Endothelial cell of umbilical vein (primary cell): Measurements from ENCODE around the gene NME7. TPM values are rescaled to one million over a fixed set of nuclear protein-coding genes. Genes with fewer than 3 reads are reported as not detected.

Source experiments
- BruUV-seq: library from RNA; stranded (reverse); fragments of 400-500 nt; replicated peaks from 2 replicates; lab custom pipeline; 2021; lab: Mats Ljungman, UMichigan
- CTCF ChIA-PET: fragments of 300-600, 350-600 bp; sonication (Branson Sonifier 250); formaldehyde crosslinking; loops from one replicate; lab custom pipeline; 2021; ENCODE audit warnings: antibody characterized with exemption, inconsistent platforms; lab: Charles Lee
- POLR2A ChIA-PET: fragments of 300-600, 350-600 bp; sonication (Branson Sonifier 250); formaldehyde crosslinking; loops from one replicate; lab custom pipeline; 2021; ENCODE audit warnings: antibody characterized with exemption, inconsistent platforms; lab: Charles Lee
- DNase-seq: peaks from one replicate; pipeline ENCODE4 v3.0.0-alpha.2; 2011; ENCODE audit warnings: low read depth, low spot score
- FAIRE-seq: peaks from 2 replicates; lab custom pipeline; 2011; peaks lifted over from hg19 to GRCh38; lab: Jason Lieb, UNC
- H2AFZ ChIP-seq: 2 replicates; pipeline ENCODE4 v1.6.0; 2012; ENCODE audit warnings: low read depth, low read length, control low read depth, inconsistent platforms
- H3K27ac ChIP-seq: 2 replicates; pipeline ENCODE4 v1.5.1; 2011; ENCODE audit warnings: low read depth, mild to moderate bottlenecking, control low read depth, low read length, moderate library complexity; ENCODE audit not compliant: insufficient read depth
- H3K27me3 ChIP-seq, 2 experiments: 2 replicates each; pipeline versions ENCODE4 v1.6.0 to v1.6.1; 2011; ENCODE audit warnings: low read length in 2 of 2, mixed read lengths in 1 of 2; ENCODE audit not compliant: control insufficient read depth in 2 of 2, insufficient read depth in 2 of 2
- H3K36me3 ChIP-seq, 2 experiments: 2 replicates in 1 of 2; 3 replicates in 1 of 2; pipeline ENCODE4 v1.5.1; 2011; ENCODE audit warnings: low read length in 2 of 2, mild to moderate bottlenecking in 1 of 2, moderate library complexity in 1 of 2; ENCODE audit not compliant: control insufficient read depth in 2 of 2, insufficient read depth in 2 of 2; ENCODE audit errors: extremely low read depth in 1 of 2
- H3K4me1 ChIP-seq: 3 replicates; pipeline ENCODE4 v1.5.1; 2011; ENCODE audit warnings: mild to moderate bottlenecking, low read length; ENCODE audit not compliant: control insufficient read depth, insufficient read depth; ENCODE audit errors: extremely low read depth
- H3K4me2 ChIP-seq: 2 replicates; pipeline ENCODE4 v1.6.1; 2011; ENCODE audit warnings: low read length, control low read depth, mixed read lengths; ENCODE audit not compliant: insufficient read depth
- H3K4me3 ChIP-seq, 3 experiments: fragments of 200-600 bp in 1 of 3; sonication (generic), shearing (Covaris generic) in 1 of 3; replicated peaks in 1 of 3; 2 replicates each; pipeline ENCODE4 v1.5.1; 2011 to 2016; ENCODE audit warnings: control low read depth in 3 of 3, low read length in 3 of 3, mild to moderate bottlenecking in 2 of 3, inconsistent platforms in 1 of 3, low read depth in 1 of 3, moderate library complexity in 1 of 3; ENCODE audit not compliant: insufficient read depth in 1 of 3
- H3K79me2 ChIP-seq: 2 replicates; pipeline ENCODE4 v1.6.0; 2012; ENCODE audit warnings: low read length, inconsistent platforms; ENCODE audit not compliant: control insufficient read depth, insufficient read depth
- H3K9ac ChIP-seq: replicated peaks from 2 replicates; pipeline ENCODE3; 2011; ENCODE audit warnings: low read length, control low read depth; ENCODE audit not compliant: insufficient read depth; ENCODE audit errors: extremely low read depth
- H3K9me1 ChIP-seq: replicated peaks from 3 replicates; pipeline ENCODE4 v1.6.0; 2011; ENCODE audit warnings: mild to moderate bottlenecking, low read length; ENCODE audit not compliant: control insufficient read depth, insufficient read depth; ENCODE audit errors: extremely low read depth
- H3K9me3 ChIP-seq: replicated peaks from 2 replicates; pipeline ENCODE4 v1.5.1; 2012; ENCODE audit warnings: low read length, inconsistent platforms; ENCODE audit not compliant: control insufficient read depth, insufficient read depth
- H4K20me1 ChIP-seq: replicated peaks from 2 replicates; pipeline ENCODE3; 2011; ENCODE audit warnings: mild to moderate bottlenecking, low read length; ENCODE audit not compliant: control insufficient read depth, insufficient read depth; ENCODE audit errors: extremely low read depth
- EZH2 ChIP-seq: IDR thresholded peaks from 2 replicates; pipeline ENCODE4 v1.6.1; 2012; ENCODE audit warnings: borderline replicate concordance, low read depth, mild to moderate bottlenecking, moderate library complexity, low read length, inconsistent platforms; ENCODE audit not compliant: severe bottlenecking
- FOS ChIP-seq: IDR thresholded peaks from 2 replicates; pipeline ENCODE4 v1.6.1; 2011; ENCODE audit warnings: mild to moderate bottlenecking, low read length, moderate library complexity, borderline replicate concordance; ENCODE audit not compliant: insufficient read depth
- GATA2 ChIP-seq: IDR thresholded peaks from 2 replicates; pipeline ENCODE4 v1.7.0; 2011; ENCODE audit warnings: low read depth, mild to moderate bottlenecking, moderate library complexity, mixed read lengths, low read length; ENCODE audit not compliant: insufficient read length, insufficient read depth
- POLR2A ChIP-seq: IDR thresholded peaks from 2 replicates; pipeline ENCODE4 v1.6.1; 2012; ENCODE audit warnings: low read depth, mild to moderate bottlenecking, control low read depth, low read length
- POLR2AphosphoS5 ChIP-seq: IDR thresholded peaks from 2 replicates; pipeline ENCODE4 v1.6.1; 2012; ENCODE audit warnings: low read depth, mild to moderate bottlenecking, control low read depth, low read length, moderate library complexity; ENCODE audit not compliant: insufficient read depth
- dilution Hi-C: fragments of 300-500 bp; cut with MboI; formaldehyde crosslinking; loops from one replicate; pipeline ENCODE4 v1.15.0; 2019; ENCODE audit warnings: low sequenced_read_pairs; ENCODE audit not compliant: extremely low pct_ligation_motif_present
- intact Hi-C: fragments of 100-400 bp; cut with micrococcal nuclease; formaldehyde crosslinking; loops from one replicate; pipeline ENCODE4 v1.10.0; 2022
- polyA plus RNA-seq, 4 experiments: library from polyadenylated mRNA; depleted of rRNA in 3 of 4; stranded (reverse) in 3 of 4; unstranded in 1 of 4; fragments of >200 nt; gene quantifications; 2 replicates each; pipeline versions ENCODE4 v1.2.1 to v1.2.3, GENCODE V29; 2011 to 2012; ENCODE audit warnings: missing spikeins in 1 of 4
- total RNA-seq: library from RNA; stranded (reverse); gene quantifications from 2 replicates; pipeline ENCODE4 v1.2.3, GENCODE V29; 2021
- TF ChIP-seq, protein P1 (sequence below): IDR thresholded peaks from 2 replicates; pipeline ENCODE4 v1.6.1; 2011; ENCODE audit not compliant: insufficient read depth, insufficient read length
- TF ChIP-seq, protein P2 (sequence below), 2 donors: IDR thresholded peaks; 1 replicate in 1 of 2; 2 replicates in 1 of 2; pipeline ENCODE4 v1.5.1; 2011; ENCODE audit warnings: low read length in 2 of 2, mild to moderate bottlenecking in 2 of 2, moderate library complexity in 2 of 2, control low read depth in 1 of 2, inconsistent platforms in 1 of 2, low read depth in 1 of 2; ENCODE audit not compliant: insufficient read depth in 1 of 2; ENCODE audit errors: extremely low read depth in 1 of 2

Gene NME7
- total and polyA plus RNA-seq, 2 donors (not counting 3 experiments of a cell fraction or from before 2014, with no cell fraction given): 16.5 to 25.3 TPM

DNA sequence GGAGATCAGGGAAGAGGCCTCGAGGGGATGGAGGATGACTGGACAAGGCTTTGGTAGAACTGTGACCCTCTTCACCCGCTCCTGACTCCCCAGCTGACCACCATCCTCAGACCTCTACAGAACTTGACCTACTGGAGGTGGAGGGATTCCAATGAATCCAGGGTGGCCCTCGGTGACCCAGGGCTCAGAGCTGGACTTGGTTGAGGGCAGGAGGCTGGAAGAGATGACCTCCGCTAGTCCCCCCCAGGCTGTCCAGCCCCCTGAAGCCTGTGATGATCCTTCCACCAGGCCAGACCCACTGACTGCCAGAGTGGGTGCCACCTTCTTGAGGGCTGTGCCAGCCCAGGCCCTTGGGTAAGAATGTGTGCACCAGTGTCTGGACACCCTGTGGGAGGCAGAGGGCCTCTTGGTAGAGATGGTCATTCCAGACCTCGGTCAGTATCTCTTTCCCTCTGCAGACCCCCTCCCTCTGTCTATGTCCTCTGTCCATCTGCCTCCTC lies 216.2 kb downstream of the NME7 start:
- Histone ChIP-seq H3K4me3 (no peak overlapping the region), H4K20me1 (no peaks in the 10 kb centered on the region), H3K4me2 (no peak overlapping the region), H3K27me3 (no peaks in the 10 kb centered on the region), H3K9ac (no peak overlapping the region), H3K4me1 (no peaks in the 10 kb centered on the region), H3K9me3 (no peaks in the 10 kb centered on the region), H3K79me2 (no peaks in the 10 kb centered on the region), H3K36me3 (no peaks in the 10 kb centered on the region), H3K9me1 (no peaks in the 10 kb centered on the region), H2AFZ (no peak overlapping the region), H3K27ac (no peak overlapping the region)
- TF ChIP-seq, protein P1, sequence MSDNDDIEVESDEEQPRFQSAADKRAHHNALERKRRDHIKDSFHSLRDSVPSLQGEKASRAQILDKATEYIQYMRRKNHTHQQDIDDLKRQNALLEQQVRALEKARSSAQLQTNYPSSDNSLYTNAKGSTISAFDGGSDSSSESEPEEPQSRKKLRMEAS: no peak
- TF ChIP-seq POLR2AphosphoS5 (no peak), POLR2A (no peak), EZH2 (no peak), GATA2 (no peak), FOS (no peak)
- TF ChIP-seq, protein P2, sequence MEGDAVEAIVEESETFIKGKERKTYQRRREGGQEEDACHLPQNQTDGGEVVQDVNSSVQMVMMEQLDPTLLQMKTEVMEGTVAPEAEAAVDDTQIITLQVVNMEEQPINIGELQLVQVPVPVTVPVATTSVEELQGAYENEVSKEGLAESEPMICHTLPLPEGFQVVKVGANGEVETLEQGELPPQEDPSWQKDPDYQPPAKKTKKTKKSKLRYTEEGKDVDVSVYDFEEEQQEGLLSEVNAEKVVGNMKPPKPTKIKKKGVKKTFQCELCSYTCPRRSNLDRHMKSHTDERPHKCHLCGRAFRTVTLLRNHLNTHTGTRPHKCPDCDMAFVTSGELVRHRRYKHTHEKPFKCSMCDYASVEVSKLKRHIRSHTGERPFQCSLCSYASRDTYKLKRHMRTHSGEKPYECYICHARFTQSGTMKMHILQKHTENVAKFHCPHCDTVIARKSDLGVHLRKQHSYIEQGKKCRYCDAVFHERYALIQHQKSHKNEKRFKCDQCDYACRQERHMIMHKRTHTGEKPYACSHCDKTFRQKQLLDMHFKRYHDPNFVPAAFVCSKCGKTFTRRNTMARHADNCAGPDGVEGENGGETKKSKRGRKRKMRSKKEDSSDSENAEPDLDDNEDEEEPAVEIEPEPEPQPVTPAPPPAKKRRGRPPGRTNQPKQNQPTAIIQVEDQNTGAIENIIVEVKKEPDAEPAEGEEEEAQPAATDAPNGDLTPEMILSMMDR (IDR thresholded peaks at IDR 0.05; ENCODE audit: extremely low read depth in 1 of 2, insufficient read depth in 1 of 2, low read depth in 1 of 2, low read length in 2 of 2): no peak
- DNase-seq: no peak
- ChIA-PET POLR2A (no interaction called here), CTCF (interaction anchor here (1.6 kb wide), 1 partner anchor 198 kb away, joined by 5 read pairs; no protein-coding TSS in a partner anchor)
- BruUV-seq: no TSS peak
- intact Hi-C loops (loop anchor here (5.0 kb wide), 1 partner anchor 86 kb away; no protein-coding TSS in a partner anchor), dilution Hi-C loops (no loop called here)
- FAIRE-seq: no peak
